Mammary epithelial cell (primary cell): ENCODE results near the gene KCNQ1.

Experiments used
- CTCF ChIP-seq, 2 donors: IDR thresholded peaks in 1 of 2; conservative IDR thresholded peaks in 1 of 2; 2 replicates each; pipeline ENCODE4 v1.5.1; 2011 to 2012; ENCODE audit warnings: inconsistent platforms in 2 of 2, low read length in 2 of 2, mild to moderate bottlenecking in 2 of 2, control low read depth in 1 of 2, low read depth in 1 of 2; ENCODE audit not compliant: insufficient read depth in 1 of 2; ENCODE audit errors: extremely low read depth in 1 of 2
- EZH2 ChIP-seq: IDR thresholded peaks from 2 replicates; pipeline ENCODE4 v1.6.1; 2012; ENCODE audit warnings: low read length, inconsistent platforms, borderline replicate concordance

DNA sequence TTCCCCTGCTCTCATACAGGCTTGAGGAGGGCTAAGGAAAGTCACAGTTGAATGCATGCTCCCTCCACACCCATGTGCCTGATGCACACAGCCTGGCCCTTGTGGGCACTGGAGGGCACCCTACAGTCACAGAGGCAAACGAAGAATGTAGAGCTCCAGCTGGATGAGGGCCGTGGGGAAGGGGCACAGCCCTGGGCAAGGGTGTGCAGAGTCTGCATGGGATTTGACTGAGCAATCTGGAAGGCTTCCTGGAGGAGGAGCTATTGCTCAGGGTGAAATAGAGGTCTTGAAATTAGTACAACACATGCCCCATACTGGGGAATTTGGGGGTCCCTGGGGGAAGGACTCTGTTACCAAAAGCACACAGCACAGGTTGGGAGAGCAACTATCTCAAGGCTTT lies 64.0 kb downstream of the KCNQ1 start:
- TF ChIP-seq CTCF (conservative IDR thresholded peaks at IDR 0.05 in 1 of 2, IDR thresholded peaks at IDR 0.05 in 1 of 2; ENCODE audit: extremely low read depth in 1 of 2, insufficient read depth in 1 of 2, low read depth in 1 of 2, low read length in 2 of 2) (no peak), EZH2 (no peak)
